ENCODE data around the gene JMJD4.

DNA sequence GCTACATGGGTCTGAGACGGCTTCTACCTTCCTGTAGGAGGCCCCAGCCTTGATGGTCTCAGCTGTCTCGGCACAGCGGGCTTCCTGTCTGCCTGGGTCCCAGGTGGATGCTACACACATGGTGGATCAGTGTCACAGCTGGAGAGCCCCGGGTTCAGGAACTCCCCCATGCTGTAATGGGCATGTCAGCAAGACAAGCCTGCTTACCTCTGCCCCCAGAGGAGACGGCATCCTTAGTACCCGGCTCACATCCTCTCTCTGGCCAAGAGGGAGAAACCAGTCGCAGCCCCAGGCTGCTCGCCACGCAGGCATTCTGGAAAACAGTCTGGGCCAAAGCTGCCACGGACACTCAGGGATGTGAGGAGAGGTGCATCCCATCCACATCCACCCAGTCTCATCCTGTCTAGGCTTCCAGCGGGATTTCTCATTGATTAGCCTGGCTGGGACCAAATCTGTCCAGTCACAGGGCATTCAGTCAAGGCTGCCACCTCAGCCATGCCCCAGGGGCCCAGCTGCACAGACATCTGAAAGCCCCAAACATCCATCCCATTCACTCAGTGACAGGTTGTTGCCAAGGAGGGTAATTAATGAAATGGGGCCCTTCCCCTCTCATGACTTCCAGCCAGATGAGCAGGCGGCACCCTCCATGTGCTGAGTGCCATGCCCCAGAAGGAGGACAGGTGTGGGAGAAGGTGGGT, 10.6 kb upstream of the JMJD4 start:
- TF ChIP-seq EZH2 (IDR thresholded peaks at IDR 0.05; ENCODE audit: low read length), result no peak
- TF ChIP-seq, protein P1, sequence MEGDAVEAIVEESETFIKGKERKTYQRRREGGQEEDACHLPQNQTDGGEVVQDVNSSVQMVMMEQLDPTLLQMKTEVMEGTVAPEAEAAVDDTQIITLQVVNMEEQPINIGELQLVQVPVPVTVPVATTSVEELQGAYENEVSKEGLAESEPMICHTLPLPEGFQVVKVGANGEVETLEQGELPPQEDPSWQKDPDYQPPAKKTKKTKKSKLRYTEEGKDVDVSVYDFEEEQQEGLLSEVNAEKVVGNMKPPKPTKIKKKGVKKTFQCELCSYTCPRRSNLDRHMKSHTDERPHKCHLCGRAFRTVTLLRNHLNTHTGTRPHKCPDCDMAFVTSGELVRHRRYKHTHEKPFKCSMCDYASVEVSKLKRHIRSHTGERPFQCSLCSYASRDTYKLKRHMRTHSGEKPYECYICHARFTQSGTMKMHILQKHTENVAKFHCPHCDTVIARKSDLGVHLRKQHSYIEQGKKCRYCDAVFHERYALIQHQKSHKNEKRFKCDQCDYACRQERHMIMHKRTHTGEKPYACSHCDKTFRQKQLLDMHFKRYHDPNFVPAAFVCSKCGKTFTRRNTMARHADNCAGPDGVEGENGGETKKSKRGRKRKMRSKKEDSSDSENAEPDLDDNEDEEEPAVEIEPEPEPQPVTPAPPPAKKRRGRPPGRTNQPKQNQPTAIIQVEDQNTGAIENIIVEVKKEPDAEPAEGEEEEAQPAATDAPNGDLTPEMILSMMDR (optimal IDR thresholded peaks at IDR 0.05 in 1 of 3, IDR thresholded peaks at IDR 0.05 in 1 of 3, conservative IDR thresholded peaks at IDR 0.05 in 1 of 3; ENCODE audit: extremely low read depth in 1 of 3, insufficient read depth in 2 of 3, low read length in 3 of 3), result no peak
